BE2C (cell line): Measurements from ENCODE around the gene TFPI.

ENCODE experiments used
- DNase-seq: peaks from one replicate; pipeline ENCODE4 v3.0.0-alpha.2; 2020
- H3K27me3 ChIP-seq: fragments of 250-450 bp; sonication (Bioruptor Pico); 2 replicates; pipeline ENCODE4 v1.5.1; 2020; ENCODE audit warnings: mild to moderate bottlenecking
- H3K36me3 ChIP-seq: fragments of 250-450 bp; sonication (Bioruptor Pico); 2 replicates; pipeline ENCODE4 v1.5.1; 2020; ENCODE audit warnings: mild to moderate bottlenecking
- H3K4me1 ChIP-seq: fragments of 250-450 bp; sonication (Bioruptor Pico); 2 replicates; pipeline ENCODE4 v1.5.1; 2020
- H3K4me3 ChIP-seq: 2 replicates; pipeline ENCODE4 v1.5.1; 2011; ENCODE audit warnings: low read depth, low read length
- H3K9me3 ChIP-seq: fragments of 250-450 bp; sonication (Bioruptor Pico); 2 replicates; pipeline ENCODE4 v1.5.1; 2020
- CTCF ChIP-seq: IDR thresholded peaks from 2 replicates; pipeline ENCODE4 v1.5.1; 2012; ENCODE audit warnings: mild to moderate bottlenecking, low read depth, low read length

The TFPI gene

GRCh38 chr2:187446711-187447110, 107.5 kb downstream of the TFPI start:
- H3K36me3 ChIP-seq = no peaks in the 10 kb centered on the region
- DNase-seq = no peak
- no peak overlapping the region for H3K4me3 ChIP-seq
- no peaks in the 10 kb centered on the region for H3K9me3 ChIP-seq
- no peak for TF ChIP-seq CTCF
- no peaks in the 10 kb centered on the region for H3K27me3 ChIP-seq
- 0 out of 2 replicates have a peak, but pooled peaks cover 2% of the 10 kb centered on the region for H3K4me1 ChIP-seq

DNA sequence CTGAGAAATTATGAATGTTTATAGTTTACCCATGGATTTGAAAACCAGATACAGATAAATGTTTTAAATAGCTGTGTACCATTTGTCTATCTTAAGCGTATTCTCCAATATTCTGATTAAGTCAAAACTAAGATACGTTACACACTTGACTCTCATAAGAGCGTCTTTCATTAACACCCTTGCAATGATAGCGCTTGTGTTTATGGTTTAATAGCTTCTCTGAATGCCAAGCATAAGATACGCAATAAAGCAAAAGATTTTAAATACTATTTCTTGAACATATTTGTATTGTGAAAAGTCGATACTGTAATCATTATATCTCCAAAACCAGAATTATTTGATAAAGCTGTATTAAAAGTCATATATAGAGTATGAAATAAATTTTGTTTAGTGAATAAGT, 109.2 kb downstream of the TFPI start:
- no peak for DNase-seq
- no peak for TF ChIP-seq CTCF
- Histone ChIP-seq H3K4me3 (no peak overlapping the region), H3K4me1 (0 out of 2 replicates have a peak, but pooled peaks cover 2% of the 10 kb centered on the region), H3K27me3 (no peaks in the 10 kb centered on the region), H3K36me3 (no peaks in the 10 kb centered on the region), H3K9me3 (no peaks in the 10 kb centered on the region)

DNA sequence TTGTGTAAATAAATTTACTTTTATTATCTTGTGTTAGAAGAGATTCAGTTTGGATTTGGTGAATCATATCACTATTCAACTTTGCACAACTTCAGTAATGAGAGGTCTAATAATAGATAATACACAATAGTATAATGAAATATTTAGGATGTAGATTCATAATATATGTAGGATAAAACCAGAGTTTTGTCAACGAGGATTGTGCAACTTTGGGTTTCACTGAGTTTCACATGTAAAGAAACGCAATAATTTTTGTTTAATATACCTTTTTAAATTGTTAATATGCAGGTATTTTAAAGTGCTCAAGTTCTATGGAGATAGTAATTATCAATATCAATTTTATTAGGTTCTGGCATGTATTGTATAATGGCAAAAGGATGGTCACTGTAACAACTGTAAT, 111.5 kb downstream of the TFPI start:
- no peak overlapping the region for H3K4me3 ChIP-seq
- no peak for TF ChIP-seq CTCF
- DNase-seq = no peak
- H3K36me3 ChIP-seq = no peaks in the 10 kb centered on the region
- H3K27me3 ChIP-seq = no peaks in the 10 kb centered on the region
- H3K4me1 ChIP-seq = 0 out of 2 replicates have a peak, but pooled peaks cover 2% of the 10 kb centered on the region
- no peaks in the 10 kb centered on the region for H3K9me3 ChIP-seq

DNA sequence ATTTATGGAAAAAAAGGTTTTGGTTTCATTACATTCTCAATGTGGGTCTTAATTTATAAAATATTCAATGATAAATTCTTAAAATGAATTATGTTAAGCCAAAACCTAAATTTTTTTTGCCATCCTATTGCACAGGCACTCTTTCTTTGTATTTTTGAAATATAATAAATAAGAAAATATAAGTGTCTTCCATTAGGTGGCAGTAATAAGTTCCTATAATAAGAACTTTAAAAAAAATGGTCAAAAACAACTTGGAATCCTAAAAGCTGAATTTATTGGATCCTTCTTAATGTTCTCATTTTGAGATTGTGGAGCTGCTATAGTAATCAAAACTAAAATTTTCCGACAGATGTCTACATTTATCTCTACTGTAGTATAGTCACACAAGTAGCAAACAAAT, 111.9 kb downstream of the TFPI start:
- no peak for TF ChIP-seq CTCF
- H3K36me3 ChIP-seq = no peaks in the 10 kb centered on the region
- no peak overlapping the region for H3K4me3 ChIP-seq
- no peaks in the 10 kb centered on the region for H3K9me3 ChIP-seq
- no peak for DNase-seq
- 0 out of 2 replicates have a peak, but pooled peaks cover 2% of the 10 kb centered on the region for H3K4me1 ChIP-seq
- H3K27me3 ChIP-seq = no peaks in the 10 kb centered on the region

DNA sequence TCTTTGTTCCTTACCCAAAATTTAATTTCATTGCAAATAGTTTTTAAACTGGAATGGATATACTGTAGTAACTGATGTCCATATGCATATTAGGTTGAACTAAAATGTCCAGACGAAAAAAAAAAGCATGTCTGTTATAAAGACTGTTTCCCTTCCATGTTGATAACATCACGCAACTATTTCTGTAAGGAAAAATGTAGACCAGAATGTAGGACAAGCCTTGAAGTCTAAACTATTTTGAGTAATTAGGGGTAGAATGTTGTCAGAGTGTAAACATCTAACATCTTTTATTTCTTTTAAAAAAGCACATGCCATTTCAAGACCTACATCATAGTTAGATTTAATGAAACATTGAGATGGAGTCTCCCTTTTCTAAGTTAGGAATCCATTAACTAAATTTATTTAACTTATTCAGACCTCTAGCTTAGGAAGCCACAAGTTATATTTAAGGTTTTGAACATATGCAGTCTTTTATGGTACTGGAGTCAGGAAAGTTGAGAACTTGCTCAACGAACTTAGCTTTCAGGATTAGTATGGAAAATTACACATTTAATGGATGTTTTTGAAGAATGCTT, 114.0 kb downstream of the TFPI start:
- 0 out of 2 replicates have a peak, but pooled peaks cover 2% of the 10 kb centered on the region for H3K4me1 ChIP-seq
- DNase-seq = no peak
- TF ChIP-seq CTCF = no peak
- H3K27me3 ChIP-seq = no peaks in the 10 kb centered on the region
- H3K4me3 ChIP-seq = no peak overlapping the region
- no peaks in the 10 kb centered on the region for H3K36me3 ChIP-seq
- H3K9me3 ChIP-seq = no peaks in the 10 kb centered on the region

- DNase-seq = no peak
- no peaks in the 10 kb centered on the region for H3K9me3 ChIP-seq
- H3K36me3 ChIP-seq = no peaks in the 10 kb centered on the region
- H3K27me3 ChIP-seq = no peaks in the 10 kb centered on the region
- no peaks in the 10 kb centered on the region for H3K4me1 ChIP-seq
- H3K4me3 ChIP-seq = no peak overlapping the region
- TF ChIP-seq CTCF = no peak
These were observed 115.8 kb downstream of the TFPI start for GRCh38 chr2:187438455-187438854.
